B cell (primary cell): Measurements from ENCODE around the gene SLC2A14.
"Not testable (repeated sequence)": the region's sequence is repeated elsewhere in the genome, so short reads cannot be mapped to it uniquely, and the experiment has no call there.

Source experiments
- EZH2 ChIP-seq: IDR thresholded peaks from 2 replicates; pipeline ENCODE4 v1.6.1; 2012; ENCODE audit warnings: borderline replicate concordance, low read depth, mild to moderate bottlenecking, moderate library complexity, low read length; ENCODE audit not compliant: insufficient read depth, poor library complexity, severe bottlenecking
- TF ChIP-seq, protein P1 (sequence below): fragments of 200-600 bp; IDR thresholded peaks from one replicate; pipeline ENCODE4 v1.8.0; 2022; ENCODE audit warnings: antibody characterized with exemption, mild to moderate bottlenecking

DNA sequence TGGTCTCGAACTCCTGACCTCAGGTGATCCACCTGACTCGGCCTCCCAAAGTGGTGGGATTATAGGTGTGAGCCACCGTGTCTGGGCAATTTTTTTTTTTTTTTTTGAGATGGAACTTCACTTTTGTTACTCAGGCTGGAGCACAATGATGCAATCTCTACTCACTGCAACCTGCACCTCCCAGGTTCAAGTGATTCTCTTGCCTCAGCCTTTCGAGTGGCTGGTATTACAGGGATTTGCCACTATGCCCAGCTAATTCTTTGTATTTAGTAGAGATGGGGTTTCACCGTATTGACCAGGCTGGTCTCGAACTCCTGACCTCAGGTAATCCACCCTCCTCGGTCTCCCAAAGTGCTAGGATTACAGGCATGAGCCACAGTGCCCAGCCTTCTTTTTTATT lies 75.4 kb downstream of the SLC2A14 start:
- TF ChIP-seq, protein P1, sequence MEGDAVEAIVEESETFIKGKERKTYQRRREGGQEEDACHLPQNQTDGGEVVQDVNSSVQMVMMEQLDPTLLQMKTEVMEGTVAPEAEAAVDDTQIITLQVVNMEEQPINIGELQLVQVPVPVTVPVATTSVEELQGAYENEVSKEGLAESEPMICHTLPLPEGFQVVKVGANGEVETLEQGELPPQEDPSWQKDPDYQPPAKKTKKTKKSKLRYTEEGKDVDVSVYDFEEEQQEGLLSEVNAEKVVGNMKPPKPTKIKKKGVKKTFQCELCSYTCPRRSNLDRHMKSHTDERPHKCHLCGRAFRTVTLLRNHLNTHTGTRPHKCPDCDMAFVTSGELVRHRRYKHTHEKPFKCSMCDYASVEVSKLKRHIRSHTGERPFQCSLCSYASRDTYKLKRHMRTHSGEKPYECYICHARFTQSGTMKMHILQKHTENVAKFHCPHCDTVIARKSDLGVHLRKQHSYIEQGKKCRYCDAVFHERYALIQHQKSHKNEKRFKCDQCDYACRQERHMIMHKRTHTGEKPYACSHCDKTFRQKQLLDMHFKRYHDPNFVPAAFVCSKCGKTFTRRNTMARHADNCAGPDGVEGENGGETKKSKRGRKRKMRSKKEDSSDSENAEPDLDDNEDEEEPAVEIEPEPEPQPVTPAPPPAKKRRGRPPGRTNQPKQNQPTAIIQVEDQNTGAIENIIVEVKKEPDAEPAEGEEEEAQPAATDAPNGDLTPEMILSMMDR, result not testable (repeated sequence)
- TF ChIP-seq EZH2, result not testable (repeated sequence)
